HepG2 (cell line): ENCODE data around the gene STAT1. TPM values are rescaled to one million over a fixed set of nuclear protein-coding genes. Genes with fewer than 3 reads are reported as not detected.

Experiments used
- AGO2 ChIP-seq: fragments of 200-400 bp; formaldehyde crosslinking; optimal IDR thresholded peaks from 2 replicates; pipeline ENCODE3; 2017; ENCODE audit warnings: mild to moderate bottlenecking, low read depth, low read length, moderate library complexity
- CENPT ChIP-seq: sonication (generic); formaldehyde crosslinking; IDR thresholded peaks from 2 replicates; pipeline ENCODE4 v1.8.0; 2022; ENCODE audit warnings: low read depth, mild to moderate bottlenecking, moderate library complexity, missing genetic modification reagents
- EHMT2 ChIP-seq: fragments of 200-600 bp; sonication (generic); IDR thresholded peaks from 2 replicates; pipeline ENCODE4 v1.7.0; 2017; ENCODE audit warnings: antibody characterized with exemption, low read depth, low read length, borderline replicate concordance
- ELF4 ChIP-seq: sonication (generic); formaldehyde crosslinking; IDR thresholded peaks from 2 replicates; pipeline ENCODE4 v1.5.0; 2020; ENCODE audit warnings: missing genetic modification reagents, mild to moderate bottlenecking, moderate library complexity, borderline replicate concordance
- GTF3A ChIP-seq: sonication (generic); formaldehyde crosslinking; conservative IDR thresholded peaks from 2 replicates; pipeline ENCODE4 v1.4.0; 2020; ENCODE audit warnings: mild to moderate bottlenecking, missing genetic modification reagents
- GZF1 ChIP-seq: sonication (generic); formaldehyde crosslinking; IDR thresholded peaks from 2 replicates; pipeline ENCODE4 v1.5.1; 2020; ENCODE audit warnings: mild to moderate bottlenecking, missing genetic modification reagents
- HMG20B ChIP-seq: conservative IDR thresholded peaks from 2 replicates; pipeline ENCODE4 v1.6.1; 2016; ENCODE audit warnings: missing genetic modification reagents, missing compliant biosample characterization
- HMGA1 ChIP-seq: sonication (generic); formaldehyde crosslinking; conservative IDR thresholded peaks from 2 replicates; pipeline ENCODE4 v1.4.0; 2020; ENCODE audit warnings: missing genetic modification reagents
- JDP2 ChIP-seq: sonication (generic); formaldehyde crosslinking; IDR thresholded peaks from 2 replicates; pipeline ENCODE4 v1.8.1; 2022; ENCODE audit warnings: missing genetic modification reagents, borderline replicate concordance
- MEIS1 ChIP-seq: sonication (generic); formaldehyde crosslinking; IDR thresholded peaks from 2 replicates; pipeline ENCODE4 v1.9.0; 2021; ENCODE audit warnings: mild to moderate bottlenecking, missing genetic modification reagents, moderate library complexity, borderline replicate concordance
- NCOA1 ChIP-seq: sonication (generic); formaldehyde crosslinking; IDR thresholded peaks from 2 replicates; pipeline ENCODE4 v1.9.0; 2021; ENCODE audit warnings: missing genetic modification reagents
- PAX8 ChIP-seq: sonication (generic); formaldehyde crosslinking; IDR thresholded peaks from 2 replicates; pipeline ENCODE4 v1.8.0; 2022; ENCODE audit warnings: mild to moderate bottlenecking, missing genetic modification reagents, borderline replicate concordance
- POLR2A ChIP-seq, 2 experiments: IDR thresholded peaks; 2 replicates each; pipeline ENCODE4 v1.6.1; 2011; ENCODE audit warnings: low read depth in 2 of 2, low read length in 2 of 2, mild to moderate bottlenecking in 1 of 2, moderate library complexity in 1 of 2; ENCODE audit not compliant: insufficient read depth in 1 of 2
- POLR2G ChIP-seq: fragments of 200-400 bp; formaldehyde crosslinking; IDR thresholded peaks from 2 replicates; pipeline ENCODE4 v1.6.1; 2018; ENCODE audit warnings: mild to moderate bottlenecking, low read depth, low read length, moderate library complexity
- RBFOX2 ChIP-seq: fragments of 200-400 bp; formaldehyde crosslinking; IDR thresholded peaks from 2 replicates; pipeline ENCODE4 v1.6.1; 2017; ENCODE audit warnings: low read depth, mild to moderate bottlenecking, low read length
- RBM22 ChIP-seq: fragments of 200-400 bp; formaldehyde crosslinking; optimal IDR thresholded peaks from 2 replicates; pipeline ENCODE3; 2017; ENCODE audit warnings: mild to moderate bottlenecking, low read length, moderate library complexity
- RXRB ChIP-seq: IDR thresholded peaks from 2 replicates; pipeline ENCODE4 v1.6.1; 2016; ENCODE audit warnings: borderline replicate concordance, missing genetic modification reagents, missing compliant biosample characterization
- ZNF160 ChIP-seq: sonication (generic); formaldehyde crosslinking; IDR thresholded peaks from 2 replicates; pipeline ENCODE4 v1.8.0; 2022; ENCODE audit warnings: mild to moderate bottlenecking, inconsistent platforms, missing genetic modification reagents
- ZNF296 ChIP-seq: sonication (generic); formaldehyde crosslinking; conservative IDR thresholded peaks from 2 replicates; pipeline ENCODE4 v1.5.0; 2020; ENCODE audit warnings: mild to moderate bottlenecking, missing genetic modification reagents
- ZNF546 ChIP-seq: sonication (generic); formaldehyde crosslinking; conservative IDR thresholded peaks from 2 replicates; pipeline ENCODE4 v1.8.1; 2023; ENCODE audit warnings: mild to moderate bottlenecking, missing genetic modification reagents
- ZNF619 ChIP-seq: sonication (generic); formaldehyde crosslinking; IDR thresholded peaks from 2 replicates; pipeline ENCODE4 v1.4.0; 2020; ENCODE audit warnings: mild to moderate bottlenecking, missing genetic modification reagents
- ZNF652 ChIP-seq: IDR thresholded peaks from 2 replicates; pipeline ENCODE4 v1.6.1; 2016; ENCODE audit warnings: low read depth, borderline replicate concordance
- ZNF709 ChIP-seq: sonication (generic); formaldehyde crosslinking; IDR thresholded peaks from 2 replicates; pipeline ENCODE4 v1.5.0; 2020; ENCODE audit warnings: mild to moderate bottlenecking, missing genetic modification reagents
- ZNF75D ChIP-seq: sonication (generic); formaldehyde crosslinking; IDR thresholded peaks from 2 replicates; pipeline ENCODE4 v1.8.1; 2023; ENCODE audit warnings: missing genetic modification reagents, mild to moderate bottlenecking, borderline replicate concordance
- polyA plus RNA-seq, 8 experiments: library from polyadenylated mRNA; depleted of rRNA in 3 of 8; stranded (reverse) in 7 of 8; unstranded in 1 of 8; fragments of >200 nt; fragmentation: Illumina TruSeq in 4 of 8; extraction: Trizol in 4 of 8; gene quantifications; 2 replicates each; pipeline versions ENCODE4 v1.2.1 to v1.2.3, GENCODE V29; 2011 to 2016; ENCODE audit warnings: low read depth in 4 of 8, missing spikeins in 1 of 8, mixed read lengths in 1 of 8; ENCODE audit not compliant: insufficient read depth in 1 of 8
- total RNA-seq, 5 experiments: library from RNA; depleted of rRNA; stranded (reverse); fragments of >200 nt; fragmentation: Illumina TruSeq; extraction: Trizol; gene quantifications; 2 replicates each; pipeline ENCODE4 v1.2.3, GENCODE V29; 2016; ENCODE audit warnings: low read depth in 1 of 5
- TF ChIP-seq, protein P1 (sequence below): sonication (generic); formaldehyde crosslinking; IDR thresholded peaks from 2 replicates; pipeline ENCODE4 v1.4.0; 2020; ENCODE audit warnings: missing genetic modification reagents, low read depth, mild to moderate bottlenecking, borderline replicate concordance
- TF ChIP-seq, protein P2 (sequence below): fragments of 450-650 bp; IDR thresholded peaks from 2 replicates; pipeline ENCODE4 v1.6.1; 2016
- TF ChIP-seq, protein P3 (sequence below): sonication (generic); formaldehyde crosslinking; IDR thresholded peaks from 2 replicates; pipeline ENCODE4 v1.8.1; 2023; ENCODE audit warnings: mild to moderate bottlenecking, missing genetic modification reagents

STAT1 gene
- total and polyA plus RNA-seq, 2 of the 13 experiments (the other 11 are each of a cell fraction or from before 2014, with no cell fraction given), result 21.8 to 59.6 TPM

DNA sequence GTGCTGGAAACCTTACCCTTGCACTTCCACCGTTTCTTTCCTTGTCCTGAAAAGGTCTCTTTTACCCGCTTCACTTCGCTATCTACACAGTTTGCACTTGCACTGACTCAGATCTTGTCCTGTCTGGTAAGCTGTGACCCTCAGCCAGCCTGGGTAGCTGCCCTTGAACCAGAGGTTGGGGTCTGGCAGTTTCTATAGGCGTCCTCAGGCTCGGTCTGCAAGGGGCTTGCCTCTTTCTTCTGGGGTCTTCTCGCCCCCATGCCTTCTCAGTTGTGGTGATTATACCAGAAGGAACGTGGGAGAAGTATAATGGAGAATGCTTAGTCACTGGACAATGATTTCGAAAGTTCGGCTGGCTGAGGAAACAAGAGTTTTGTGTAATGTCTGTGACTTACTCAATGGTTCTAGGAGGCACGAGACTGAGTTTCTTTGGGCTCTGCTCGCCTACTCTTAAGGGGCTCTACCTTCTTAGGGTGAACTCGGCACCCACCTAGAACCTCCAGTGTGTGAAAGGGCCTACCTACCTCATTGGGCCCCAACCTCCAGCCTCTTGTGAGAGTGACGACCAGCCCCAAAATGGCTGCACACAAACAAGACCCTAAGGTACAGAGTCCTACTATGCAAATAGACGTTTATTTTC, 6.9 kb upstream of the STAT1 start (continued):
- TF ChIP-seq, protein P1, sequence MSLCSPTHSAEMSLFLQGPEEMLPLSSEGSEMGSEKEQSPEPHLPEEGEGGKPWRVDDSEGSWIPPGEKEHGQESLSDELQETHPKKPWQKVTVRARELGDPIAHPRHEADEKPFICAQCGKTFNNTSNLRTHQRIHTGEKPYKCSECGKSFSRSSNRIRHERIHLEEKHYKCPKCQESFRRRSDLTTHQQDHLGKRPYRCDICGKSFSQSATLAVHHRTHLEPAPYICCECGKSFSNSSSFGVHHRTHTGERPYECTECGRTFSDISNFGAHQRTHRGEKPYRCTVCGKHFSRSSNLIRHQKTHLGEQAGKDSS (CRISPR knock-in tag), result no peak
- TF ChIP-seq NCOA1 (CRISPR knock-in tag) (0 out of 2 replicates have a peak, but pooled peaks have one; percentile 2), ZNF75D (no peak), POLR2G (peak; percentile 57), AGO2 (peak; percentile 84), RBFOX2 (peak; percentile 71), CENPT (CRISPR knock-in tag) (0 out of 2 replicates have a peak, but pooled peaks have one; percentile 6), HMGA1 (CRISPR knock-in tag) (no peak), ZNF709 (CRISPR knock-in tag) (0 out of 2 replicates have a peak, but pooled peaks have one; percentile 34), GZF1 (CRISPR knock-in tag) (0 out of 2 replicates have a peak, but pooled peaks have one; percentile 12), MEIS1 (0 out of 2 replicates have a peak, but pooled peaks have one; percentile 20), GTF3A (CRISPR knock-in tag) (no peak), ELF4 (peak; percentile 15; the same call in 1 of the 2 replicates), ZNF160 (CRISPR knock-in tag) (no peak), RBM22 (peak; percentile 90), ZNF546 (CRISPR knock-in tag) (no peak), ZNF652 (CRISPR knock-in tag) (no peak), POLR2A (IDR thresholded peaks at IDR 0.05; ENCODE audit: insufficient read depth in 1 of 2, low read depth in 2 of 2, low read length in 2 of 2) (peak; percentile 28 to 68; a peak in 2 of 4 replicates), RXRB (CRISPR knock-in tag) (no peak), ZNF619 (0 out of 2 replicates have a peak, but pooled peaks have one; percentile 11), EHMT2 (no peak), ZNF296 (CRISPR knock-in tag) (peak; percentile 95), HMG20B (0 out of 2 replicates have a peak, but pooled peaks have one; percentile 5), PAX8 (CRISPR knock-in tag) (0 out of 2 replicates have a peak, but pooled peaks have one; percentile 28), JDP2 (CRISPR knock-in tag) (no peak)
- TF ChIP-seq, protein P2, sequence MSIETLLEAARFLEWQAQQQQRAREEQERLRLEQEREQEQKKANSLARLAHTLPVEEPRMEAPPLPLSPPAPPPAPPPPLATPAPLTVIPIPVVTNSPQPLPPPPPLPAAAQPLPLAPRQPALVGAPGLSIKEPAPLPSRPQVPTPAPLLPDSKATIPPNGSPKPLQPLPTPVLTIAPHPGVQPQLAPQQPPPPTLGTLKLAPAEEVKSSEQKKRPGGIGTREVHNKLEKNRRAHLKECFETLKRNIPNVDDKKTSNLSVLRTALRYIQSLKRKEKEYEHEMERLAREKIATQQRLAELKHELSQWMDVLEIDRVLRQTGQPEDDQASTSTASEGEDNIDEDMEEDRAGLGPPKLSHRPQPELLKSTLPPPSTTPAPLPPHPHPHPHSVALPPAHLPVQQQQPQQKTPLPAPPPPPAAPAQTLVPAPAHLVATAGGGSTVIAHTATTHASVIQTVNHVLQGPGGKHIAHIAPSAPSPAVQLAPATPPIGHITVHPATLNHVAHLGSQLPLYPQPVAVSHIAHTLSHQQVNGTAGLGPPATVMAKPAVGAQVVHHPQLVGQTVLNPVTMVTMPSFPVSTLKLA, result no peak
- TF ChIP-seq, protein P3, sequence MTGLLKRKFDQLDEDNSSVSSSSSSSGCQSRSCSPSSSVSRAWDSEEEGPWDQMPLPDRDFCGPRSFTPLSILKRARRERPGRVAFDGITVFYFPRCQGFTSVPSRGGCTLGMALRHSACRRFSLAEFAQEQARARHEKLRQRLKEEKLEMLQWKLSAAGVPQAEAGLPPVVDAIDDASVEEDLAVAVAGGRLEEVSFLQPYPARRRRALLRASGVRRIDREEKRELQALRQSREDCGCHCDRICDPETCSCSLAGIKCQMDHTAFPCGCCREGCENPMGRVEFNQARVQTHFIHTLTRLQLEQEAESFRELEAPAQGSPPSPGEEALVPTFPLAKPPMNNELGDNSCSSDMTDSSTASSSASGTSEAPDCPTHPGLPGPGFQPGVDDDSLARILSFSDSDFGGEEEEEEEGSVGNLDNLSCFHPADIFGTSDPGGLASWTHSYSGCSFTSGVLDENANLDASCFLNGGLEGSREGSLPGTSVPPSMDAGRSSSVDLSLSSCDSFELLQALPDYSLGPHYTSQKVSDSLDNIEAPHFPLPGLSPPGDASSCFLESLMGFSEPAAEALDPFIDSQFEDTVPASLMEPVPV (CRISPR knock-in tag), result no peak
